Mucosa of descending colon (tissue), 3 donors: Measurements from ENCODE around the gene AHR. TPM values are rescaled to one million over a fixed set of nuclear protein-coding genes. Genes with fewer than 3 reads are reported as not detected.

ENCODE experiments used
- ATAC-seq: fragments of 200-7000 bp; cut with Tn5 transposase; one replicate; pipeline ENCODE4 v1.9.1; 2020; ENCODE audit warnings: mild to moderate bottlenecking, moderate library complexity
- DNase-seq, 3 donors: peaks; one replicate each; pipeline ENCODE4 v3.0.0-alpha.2; 2020
- H3K36me3 ChIP-seq: fragments of 200-600 bp; one replicate; pipeline ENCODE4 v1.8.0; 2021; ENCODE audit warnings: low read depth, mild to moderate bottlenecking
- H3K4me1 ChIP-seq: fragments of 200-600 bp; one replicate; pipeline ENCODE4 v1.8.0; 2021; ENCODE audit warnings: low read depth, mild to moderate bottlenecking
- H3K4me3 ChIP-seq: fragments of 200-600 bp; one replicate; pipeline ENCODE4 v1.8.0; 2021; ENCODE audit warnings: mild to moderate bottlenecking
- H3K9me3 ChIP-seq: fragments of 200-600 bp; one replicate; pipeline ENCODE4 v1.8.0; 2021; ENCODE audit warnings: mild to moderate bottlenecking
- CTCF ChIP-seq: fragments of 200-600 bp; IDR thresholded peaks from one replicate; pipeline ENCODE4 v1.8.0; 2022; ENCODE audit warnings: antibody characterized with exemption, mild to moderate bottlenecking
- intact Hi-C, 2 donors: fragments of 100-400 bp; cut with DNase I in 1 of 2; cut with micrococcal nuclease in 1 of 2; formaldehyde crosslinking; loops; one replicate each; pipeline versions ENCODE4 v1.11.0 to v1.11.1; 2022; cut with DNase I, micrococcal nuclease
- total RNA-seq, 3 donors: library from RNA; stranded (reverse); fragmentation: NEBNext Ultra II Directional in 2 of 3; extraction: Animal tissue kit (Norgen Biotek cat#: 25700) in 2 of 3; gene quantifications; one replicate each; pipeline versions ENCODE4 v1.2.1 to v1.2.4, GENCODE V29; 2021 to 2023
- donor health status: DM: no; HTN: no; CAD: no; lungs with moderate emphysema.
- donor health status: DM: no; HTN: no; CAD: no.
- donor health status: DM: no; HTN: yes; CAD: no.

Gene AHR
- total RNA-seq, 3 donors from 2014 or later: 33.7 to 41.3 (median 36.3) TPM

GRCh38 chr7:17354473-17354872, 56.0 kb downstream of the AHR start:
- intact Hi-C loops: no loop called here
- ATAC-seq: no peak
- no peak for DNase-seq
- no peak for TF ChIP-seq CTCF
- peaks cover 5% of the 10 kb centered on the region for H3K9me3 ChIP-seq
- no peaks in the 10 kb centered on the region for H3K36me3 ChIP-seq
- H3K4me1 ChIP-seq: no peaks in the 10 kb centered on the region
- H3K4me3 ChIP-seq: no peak overlapping the region

- no peak for TF ChIP-seq CTCF
- H3K9me3 ChIP-seq: peaks cover 4% of the 10 kb centered on the region
- DNase-seq (no peak), ATAC-seq (no peak)
- no peaks in the 10 kb centered on the region for H3K4me1 ChIP-seq
- H3K4me3 ChIP-seq: no peak overlapping the region
- intact Hi-C loops: no loop called here
- H3K36me3 ChIP-seq: no peaks in the 10 kb centered on the region
These were observed 56.6 kb downstream of the AHR start for GRCh38 chr7:17355050-17355449.

- Histone ChIP-seq H3K4me3 (no peak overlapping the region), H3K4me1 (no peaks in the 10 kb centered on the region), H3K9me3 (no peaks in the 10 kb centered on the region), H3K36me3 (no peaks in the 10 kb centered on the region)
- DNase-seq: no peak
- intact Hi-C loops: no loop called here
- ATAC-seq: no peak
- TF ChIP-seq CTCF: no peak
These were observed 59.5 kb downstream of the AHR start for GRCh38 chr7:17357952-17358351.

GRCh38 chr7:17359610-17360009, 61.2 kb downstream of the AHR start:
- Histone ChIP-seq H3K36me3 (no peaks in the 10 kb centered on the region), H3K4me3 (no peak overlapping the region), H3K9me3 (no peaks in the 10 kb centered on the region), H3K4me1 (no peaks in the 10 kb centered on the region)
- no peak for TF ChIP-seq CTCF
- ATAC-seq (no peak), DNase-seq (no peak)
- intact Hi-C loops: no loop called here

GRCh38 chr7:17362439-17363105, 64.1 kb downstream of the AHR start:
- Histone ChIP-seq H3K36me3 (no peaks in the 10 kb centered on the region), H3K9me3 (no peaks in the 10 kb centered on the region), H3K4me1 (no peaks in the 10 kb centered on the region), H3K4me3 (no peak overlapping the region)
- peak in 1 of 3 donors; percentile 47 for DNase-seq
- ATAC-seq: no peak
- intact Hi-C loops: no loop called here
- TF ChIP-seq CTCF: no peak

- no peak for TF ChIP-seq CTCF
- H3K4me3 ChIP-seq: no peak overlapping the region
These were observed 66.2 kb downstream of the AHR start for GRCh38 chr7:17364671-17365070.

More at GRCh38 chr7:17364671-17365070, 66.2 kb downstream of the AHR start:
- Histone ChIP-seq H3K36me3 (no peaks in the 10 kb centered on the region), H3K9me3 (no peaks in the 10 kb centered on the region), H3K4me1 (no peaks in the 10 kb centered on the region)
- ATAC-seq: no peak
- intact Hi-C loops: no loop called here
- no peak for DNase-seq
